Astrocyte (in vitro differentiated cells and primary cell): ENCODE measurements around the gene MAPKAP1. TPM values are rescaled to one million over a fixed set of nuclear protein-coding genes. Genes with fewer than 3 reads are reported as not detected.

Experiments
- DNase-seq: peaks from one replicate; pipeline ENCODE4 v3.0.0-alpha.2; 2010; ENCODE audit warnings: low read depth
- FAIRE-seq: peaks from 2 replicates; lab custom pipeline; 2011; peaks lifted over from hg19 to GRCh38; lab: Jason Lieb, UNC
- H2AFZ ChIP-seq: 2 replicates; pipeline ENCODE4 v1.6.0; 2012; ENCODE audit warnings: low read depth, low read length, inconsistent platforms
- H3K27ac ChIP-seq: 2 replicates; pipeline ENCODE4 v1.5.1; 2011; ENCODE audit warnings: low read depth, low read length, inconsistent platforms
- H3K27me3 ChIP-seq: 2 replicates; pipeline ENCODE4 v1.6.0; 2011; ENCODE audit warnings: low read length, inconsistent platforms; ENCODE audit not compliant: insufficient read depth
- H3K36me3 ChIP-seq: 2 replicates; pipeline ENCODE4 v1.5.1; 2011; ENCODE audit warnings: low read length, inconsistent platforms; ENCODE audit not compliant: insufficient read depth
- H3K4me1 ChIP-seq: 2 replicates; pipeline ENCODE4 v1.5.1; 2011; ENCODE audit warnings: low read length, inconsistent platforms; ENCODE audit not compliant: insufficient read depth
- H3K4me2 ChIP-seq: 2 replicates; pipeline ENCODE4 v1.6.0; 2012; ENCODE audit warnings: low read length, inconsistent platforms
- H3K4me3 ChIP-seq: 2 replicates; pipeline ENCODE4 v1.5.1; 2011; ENCODE audit warnings: low read depth, mild to moderate bottlenecking, low read length, inconsistent platforms; ENCODE audit not compliant: insufficient read depth
- H3K79me2 ChIP-seq: 2 replicates; pipeline ENCODE4 v1.6.0; 2012; ENCODE audit warnings: mild to moderate bottlenecking, low read length, inconsistent platforms; ENCODE audit not compliant: insufficient read depth
- H3K9ac ChIP-seq: 2 replicates; pipeline ENCODE4 v1.6.0; 2012; ENCODE audit warnings: mild to moderate bottlenecking, low read length, inconsistent platforms
- H3K9me3 ChIP-seq: 2 replicates; pipeline ENCODE4 v1.5.1; 2012; ENCODE audit warnings: low read depth, mild to moderate bottlenecking, low read length, inconsistent platforms; ENCODE audit not compliant: insufficient read depth
- H4K20me1 ChIP-seq: 2 replicates; pipeline ENCODE4 v1.6.0; 2012; ENCODE audit warnings: low read length, inconsistent platforms; ENCODE audit not compliant: insufficient read depth
- H3K27ac Mint-ChIP-seq: one replicate; pipeline ENCODE4 v1.8.0; 2021; ENCODE audit warnings: mild to moderate bottlenecking, mixed read lengths; ENCODE audit not compliant: unreplicated experiment
- H3K27me3 Mint-ChIP-seq: one replicate; pipeline ENCODE4 v1.8.0; 2021; ENCODE audit warnings: low read depth, mixed read lengths; ENCODE audit not compliant: unreplicated experiment
- H3K36me3 Mint-ChIP-seq: one replicate; pipeline ENCODE4 v1.8.0; 2021; ENCODE audit warnings: low read depth, mixed read lengths; ENCODE audit not compliant: unreplicated experiment
- H3K4me1 Mint-ChIP-seq: one replicate; pipeline ENCODE4 v1.8.0; 2021; ENCODE audit warnings: low read depth, mixed read lengths; ENCODE audit not compliant: unreplicated experiment
- H3K4me3 Mint-ChIP-seq: one replicate; pipeline ENCODE4 v1.8.0; 2021; ENCODE audit warnings: mild to moderate bottlenecking, moderate library complexity, mixed read lengths; ENCODE audit not compliant: unreplicated experiment
- H3K9me3 Mint-ChIP-seq: one replicate; pipeline ENCODE4 v1.8.0; 2021; ENCODE audit warnings: mild to moderate bottlenecking, mixed read lengths; ENCODE audit not compliant: unreplicated experiment
- EZH2 ChIP-seq: IDR thresholded peaks from 2 replicates; pipeline ENCODE4 v1.6.1; 2012; ENCODE audit warnings: mild to moderate bottlenecking, low read length, inconsistent platforms; ENCODE audit not compliant: insufficient read depth
- total RNA-seq: library from RNA; stranded (reverse); gene quantifications from 2 replicates; pipeline ENCODE4 v1.2.1, GENCODE V29; 2021
- TF ChIP-seq, protein P1 (sequence below): IDR thresholded peaks from 2 replicates; pipeline ENCODE4 v1.5.1; 2011; ENCODE audit warnings: low read depth, mild to moderate bottlenecking, inconsistent platforms, low read length, moderate library complexity; ENCODE audit not compliant: insufficient read depth

Gene MAPKAP1
- total RNA-seq, 1 donor from 2014 or later, result 109 TPM

DNA sequence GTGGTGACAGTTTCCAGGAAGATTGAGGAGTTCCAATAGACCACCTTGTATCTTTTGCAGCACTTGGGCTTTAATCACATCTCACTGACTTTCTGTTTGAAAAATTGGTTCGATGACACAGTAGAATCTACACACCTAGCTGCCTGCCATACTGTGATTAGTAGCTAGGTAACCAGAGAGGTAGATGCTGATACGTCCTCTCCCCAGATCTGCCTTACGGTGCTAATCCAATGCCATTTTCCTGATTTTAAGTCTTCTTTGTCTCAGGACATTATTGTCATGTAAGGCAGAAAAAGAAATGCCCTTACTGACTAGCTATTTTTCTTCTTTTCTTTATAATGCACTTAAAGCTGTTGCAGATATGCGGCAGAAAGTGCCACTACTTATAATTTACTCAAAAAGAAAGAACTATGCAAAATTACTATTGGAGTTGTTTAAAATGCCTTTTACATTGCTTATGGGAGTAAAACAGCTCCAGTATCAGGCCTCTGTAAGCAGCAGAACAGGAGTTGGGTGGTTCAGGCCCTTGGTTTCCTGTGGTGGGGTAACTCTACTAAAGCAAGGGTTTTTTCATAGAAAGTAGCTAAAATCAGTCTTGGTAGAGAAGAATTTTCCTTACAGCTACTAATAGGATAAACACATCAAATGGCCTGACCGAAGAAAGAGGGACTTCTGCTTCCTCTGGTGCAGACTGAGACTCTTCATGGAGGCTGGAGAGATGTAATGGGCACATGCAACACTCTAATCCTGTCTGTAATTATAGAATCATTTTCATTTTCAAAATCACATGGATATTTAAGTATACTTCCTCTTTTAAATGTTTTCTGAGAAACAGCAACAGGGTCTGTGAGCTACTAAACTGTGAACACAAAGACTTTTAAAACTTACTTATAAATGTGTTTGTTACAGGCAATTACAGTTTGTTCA, 177.2 kb downstream of the MAPKAP1 start:
- Mint-ChIP-seq H3K27ac (no peak overlapping the region), H3K27me3 (no peaks in the 10 kb centered on the region), H3K36me3 (peaks cover 3% of the 10 kb centered on the region), H3K4me3 (no peak overlapping the region), H3K9me3 (no peaks in the 10 kb centered on the region), H3K4me1 (peaks cover 5% of the 10 kb centered on the region)
- H3K9ac ChIP-seq, result no peak overlapping the region
- TF ChIP-seq, protein P1, sequence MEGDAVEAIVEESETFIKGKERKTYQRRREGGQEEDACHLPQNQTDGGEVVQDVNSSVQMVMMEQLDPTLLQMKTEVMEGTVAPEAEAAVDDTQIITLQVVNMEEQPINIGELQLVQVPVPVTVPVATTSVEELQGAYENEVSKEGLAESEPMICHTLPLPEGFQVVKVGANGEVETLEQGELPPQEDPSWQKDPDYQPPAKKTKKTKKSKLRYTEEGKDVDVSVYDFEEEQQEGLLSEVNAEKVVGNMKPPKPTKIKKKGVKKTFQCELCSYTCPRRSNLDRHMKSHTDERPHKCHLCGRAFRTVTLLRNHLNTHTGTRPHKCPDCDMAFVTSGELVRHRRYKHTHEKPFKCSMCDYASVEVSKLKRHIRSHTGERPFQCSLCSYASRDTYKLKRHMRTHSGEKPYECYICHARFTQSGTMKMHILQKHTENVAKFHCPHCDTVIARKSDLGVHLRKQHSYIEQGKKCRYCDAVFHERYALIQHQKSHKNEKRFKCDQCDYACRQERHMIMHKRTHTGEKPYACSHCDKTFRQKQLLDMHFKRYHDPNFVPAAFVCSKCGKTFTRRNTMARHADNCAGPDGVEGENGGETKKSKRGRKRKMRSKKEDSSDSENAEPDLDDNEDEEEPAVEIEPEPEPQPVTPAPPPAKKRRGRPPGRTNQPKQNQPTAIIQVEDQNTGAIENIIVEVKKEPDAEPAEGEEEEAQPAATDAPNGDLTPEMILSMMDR, result no peak
- no peak for TF ChIP-seq EZH2
- no peak overlapping the region for H3K4me2 ChIP-seq
- no peaks in the 10 kb centered on the region for H3K9me3 ChIP-seq
- H3K27ac ChIP-seq, result no peak overlapping the region
- peaks cover 5% of the 10 kb centered on the region for H3K79me2 ChIP-seq
- no peaks in the 10 kb centered on the region for H4K20me1 ChIP-seq
- H3K4me3 ChIP-seq, result no peak overlapping the region
- DNase-seq (no peak), FAIRE-seq (no peak)
- no peaks in the 10 kb centered on the region for H3K27me3 ChIP-seq
- no peak overlapping the region for H2AFZ ChIP-seq
- no peaks in the 10 kb centered on the region for H3K36me3 ChIP-seq
- H3K4me1 ChIP-seq, result peaks cover 12% of the 10 kb centered on the region

DNA sequence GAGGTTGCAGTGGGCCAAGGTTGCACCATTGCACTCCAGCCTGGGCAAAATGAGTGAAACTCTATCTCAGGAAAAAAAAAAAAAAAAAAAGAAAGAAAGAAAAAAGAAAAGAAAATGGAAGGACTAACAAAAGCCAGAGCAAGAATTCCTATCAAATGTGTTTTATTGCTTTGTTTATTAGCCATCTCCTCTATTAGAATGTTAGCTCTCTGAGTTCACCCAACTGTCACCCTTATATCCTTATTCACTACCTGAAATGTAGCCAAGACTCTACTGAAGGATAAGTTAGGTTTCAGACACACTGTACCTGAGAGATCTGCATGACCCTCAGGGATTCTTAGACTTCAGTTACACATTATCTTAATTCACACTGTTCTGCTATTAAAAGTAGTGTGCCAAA, 177.9 kb downstream of the MAPKAP1 start:
- H3K4me1 ChIP-seq, result peaks cover 19% of the 10 kb centered on the region
- DNase-seq (no peak), FAIRE-seq (no peak)
- H3K9me3 ChIP-seq, result no peaks in the 10 kb centered on the region
- Mint-ChIP-seq H3K27ac (no peak overlapping the region), H3K36me3 (peaks cover 3% of the 10 kb centered on the region), H3K4me3 (no peak overlapping the region), H3K9me3 (no peaks in the 10 kb centered on the region), H3K4me1 (peaks cover 8% of the 10 kb centered on the region), H3K27me3 (no peaks in the 10 kb centered on the region)
- H3K27me3 ChIP-seq, result no peaks in the 10 kb centered on the region
- peaks cover 5% of the 10 kb centered on the region for H3K79me2 ChIP-seq
- no peak overlapping the region for H2AFZ ChIP-seq
- no peak overlapping the region for H3K9ac ChIP-seq
- no peak overlapping the region for H3K4me3 ChIP-seq
- TF ChIP-seq, protein P1, result no peak
- TF ChIP-seq EZH2, result no peak
- H3K36me3 ChIP-seq, result no peaks in the 10 kb centered on the region
- H3K4me2 ChIP-seq, result no peak overlapping the region
- H4K20me1 ChIP-seq, result no peaks in the 10 kb centered on the region
- no peak overlapping the region for H3K27ac ChIP-seq
